Esophagus muscularis mucosa (tissue), 4 donors: Measurements from ENCODE around the gene PSMA3. TPM values are rescaled to one million over a fixed set of nuclear protein-coding genes. Genes with fewer than 3 reads are reported as not detected.

Source experiments
- DNase-seq: peaks from one replicate; pipeline ENCODE4 v3.0.0-alpha.2; 2017; ENCODE audit errors: extremely low spot score
- H3K27ac ChIP-seq, 4 donors: fragments of 200-600 bp; sonication (generic); replicated peaks in 1 of 4; 1 replicate in 3 of 4; 2 replicates in 1 of 4; pipeline ENCODE4 v1.5.1; 2016 to 2019; ENCODE audit warnings: mild to moderate bottlenecking in 1 of 4
- H3K27me3 ChIP-seq, 4 donors: fragments of 200-600 bp; sonication (generic); one replicate each; pipeline versions ENCODE4 v1.5.1 to v1.6.0; 2016 to 2019
- H3K36me3 ChIP-seq, 4 donors: fragments of 200-600 bp; sonication (generic); one replicate each; pipeline ENCODE4 v1.5.1; 2016 to 2019
- H3K4me1 ChIP-seq, 4 donors: fragments of 200-600 bp; sonication (generic); one replicate each; pipeline ENCODE4 v1.5.1; 2016 to 2019
- H3K4me3 ChIP-seq, 4 donors: fragments of 200-600 bp; sonication (generic); 1 replicate in 2 of 4; 2 replicates in 2 of 4; pipeline ENCODE4 v1.5.1; 2016 to 2019; ENCODE audit warnings: mild to moderate bottlenecking in 4 of 4, moderate library complexity in 1 of 4
- H3K9me3 ChIP-seq, 4 donors: fragments of 200-600 bp; sonication (generic); 1 replicate in 3 of 4; 2 replicates in 1 of 4; pipeline ENCODE4 v1.5.1; 2016 to 2019
- EP300 ChIP-seq: sonication (generic); formaldehyde crosslinking; IDR thresholded peaks from one replicate; pipeline ENCODE4 v1.6.1; 2017; ENCODE audit warnings: antibody characterized with exemption
- POLR2A ChIP-seq: fragments of 450-650 bp; IDR thresholded peaks from one replicate; pipeline ENCODE4 v1.6.1; 2017; ENCODE audit warnings: antibody characterized with exemption, moderate library complexity, mild to moderate bottlenecking, low read depth
- POLR2AphosphoS5 ChIP-seq, 2 donors: sonication (generic); formaldehyde crosslinking; IDR thresholded peaks; one replicate each; pipeline ENCODE4 v1.6.1; 2017; ENCODE audit warnings: antibody characterized with exemption in 2 of 2
- WGBS: methylation state at CpG from one replicate; pipeline ENCODE4 v1.1.5; 2018; 5-methylcytosine and 5-hydroxymethylcytosine counted together
- intact Hi-C: fragments of 100-400 bp; cut with DNase I; formaldehyde crosslinking; loops from one replicate; pipeline ENCODE4 v1.15.1; 2023
- total RNA-seq, 4 donors: library from RNA; depleted of rRNA; stranded (reverse); fragments of >200 nt; gene quantifications; one replicate each; pipeline versions ENCODE4 v1.1.0 to v1.2.1, GENCODE V29; 2016
- TF ChIP-seq, protein P1 (sequence below), 3 experiments: fragments of 200-600 bp in 2 of 3; fragments of 450-650 bp in 1 of 3; sonication (generic) in 2 of 3; IDR thresholded peaks; one replicate each; pipeline ENCODE4 v1.5.1; 2017 to 2019; ENCODE audit warnings: antibody characterized with exemption in 3 of 3, mild to moderate bottlenecking in 2 of 3, moderate library complexity in 1 of 3

PSMA3 gene
- total RNA-seq, 4 donors from 2014 or later, result 69.8 to 98.0 (median 84.8) TPM

DNA sequence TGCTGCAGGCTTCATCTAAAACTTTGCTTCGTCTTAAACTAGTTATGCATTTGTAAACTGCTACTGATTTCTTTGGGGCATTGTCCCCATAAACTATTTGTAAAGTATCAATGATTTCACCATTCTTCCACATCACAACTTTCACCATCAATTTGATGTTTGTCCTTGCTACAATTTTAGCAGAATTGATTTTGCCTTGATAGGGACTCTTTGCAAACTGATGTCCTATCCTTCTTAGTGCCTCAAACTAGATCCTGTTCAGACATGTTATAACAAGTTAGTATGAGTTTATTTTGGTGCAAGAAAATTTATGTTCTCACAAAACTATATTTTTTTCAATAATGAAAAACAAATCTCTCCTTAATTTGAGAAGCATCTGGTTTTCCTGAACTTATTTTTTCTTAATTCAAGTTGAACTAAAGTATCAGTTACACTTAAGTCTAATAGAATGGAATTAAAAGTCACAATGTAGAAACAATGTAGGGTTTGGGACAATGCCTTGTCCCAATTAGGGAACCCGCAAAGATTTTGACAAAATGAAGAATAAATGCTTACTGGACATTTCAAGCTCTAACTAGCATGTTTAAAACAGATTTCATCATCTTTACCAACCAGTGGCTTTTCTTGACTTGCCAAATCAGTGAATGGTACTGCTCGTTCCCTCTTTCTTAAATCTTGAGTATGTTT is 43.6 kb downstream of the PSMA3 start:
- no peak overlapping the region for H3K27ac ChIP-seq
- TF ChIP-seq, protein P1, sequence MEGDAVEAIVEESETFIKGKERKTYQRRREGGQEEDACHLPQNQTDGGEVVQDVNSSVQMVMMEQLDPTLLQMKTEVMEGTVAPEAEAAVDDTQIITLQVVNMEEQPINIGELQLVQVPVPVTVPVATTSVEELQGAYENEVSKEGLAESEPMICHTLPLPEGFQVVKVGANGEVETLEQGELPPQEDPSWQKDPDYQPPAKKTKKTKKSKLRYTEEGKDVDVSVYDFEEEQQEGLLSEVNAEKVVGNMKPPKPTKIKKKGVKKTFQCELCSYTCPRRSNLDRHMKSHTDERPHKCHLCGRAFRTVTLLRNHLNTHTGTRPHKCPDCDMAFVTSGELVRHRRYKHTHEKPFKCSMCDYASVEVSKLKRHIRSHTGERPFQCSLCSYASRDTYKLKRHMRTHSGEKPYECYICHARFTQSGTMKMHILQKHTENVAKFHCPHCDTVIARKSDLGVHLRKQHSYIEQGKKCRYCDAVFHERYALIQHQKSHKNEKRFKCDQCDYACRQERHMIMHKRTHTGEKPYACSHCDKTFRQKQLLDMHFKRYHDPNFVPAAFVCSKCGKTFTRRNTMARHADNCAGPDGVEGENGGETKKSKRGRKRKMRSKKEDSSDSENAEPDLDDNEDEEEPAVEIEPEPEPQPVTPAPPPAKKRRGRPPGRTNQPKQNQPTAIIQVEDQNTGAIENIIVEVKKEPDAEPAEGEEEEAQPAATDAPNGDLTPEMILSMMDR (IDR thresholded peaks at IDR 0.05), result no peak
- TF ChIP-seq EP300, result no peak
- TF ChIP-seq POLR2A, result no peak
- no peak for TF ChIP-seq POLR2AphosphoS5 (IDR thresholded peaks at IDR 0.05)
- no peak for DNase-seq
- H3K36me3 ChIP-seq, result peaks cover 27 to 90% (median 62%) of the 10 kb centered on the region in 4 donors
- no peaks in the 10 kb centered on the region for H3K27me3 ChIP-seq
- H3K4me1 ChIP-seq, result peaks cover 30 to 48% (median 44%) of the 10 kb centered on the region in 4 donors
- intact Hi-C loops, result no loop called here
- H3K4me3 ChIP-seq, result no peak overlapping the region
- 88% methylated on average over 3 of the region's 3 CpGs for WGBS
- H3K9me3 ChIP-seq, result no peaks in the 10 kb centered on the region

DNA sequence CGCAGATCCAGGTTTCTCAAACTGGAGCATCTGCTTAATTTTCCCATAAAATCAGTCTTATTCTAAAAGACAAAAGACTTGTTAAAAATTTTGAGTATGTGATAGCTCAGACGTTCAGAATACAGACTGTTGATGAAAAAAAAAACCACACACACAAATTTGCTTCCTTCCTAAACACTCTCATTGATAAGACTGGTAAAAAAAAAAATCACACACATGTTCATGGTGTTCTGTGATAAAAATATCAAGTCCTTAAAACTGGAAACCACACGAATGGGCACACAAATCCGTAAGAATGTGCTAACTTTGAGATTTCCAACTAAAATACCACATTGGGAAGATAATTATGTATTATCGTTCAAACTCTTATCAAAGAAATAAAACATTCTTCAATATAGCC is 47.0 kb downstream of the PSMA3 start:
- TF ChIP-seq POLR2AphosphoS5 (IDR thresholded peaks at IDR 0.05), result no peak
- TF ChIP-seq, protein P1 (IDR thresholded peaks at IDR 0.05), result no peak
- TF ChIP-seq POLR2A, result no peak
- TF ChIP-seq EP300, result no peak
- WGBS, result 70% methylated on average over 5 of the region's 5 CpGs
- intact Hi-C loops, result no loop called here
- Histone ChIP-seq H3K27me3 (no peaks in the 10 kb centered on the region), H3K4me3 (no peak overlapping the region), H3K9me3 (no peaks in the 10 kb centered on the region), H3K36me3 (peaks cover 31 to 85% (median 62%) of the 10 kb centered on the region in 4 donors), H3K4me1 (peaks cover 44 to 73% (median 66%) of the 10 kb centered on the region in 4 donors), H3K27ac (no peak overlapping the region)
- no peak for DNase-seq

DNA sequence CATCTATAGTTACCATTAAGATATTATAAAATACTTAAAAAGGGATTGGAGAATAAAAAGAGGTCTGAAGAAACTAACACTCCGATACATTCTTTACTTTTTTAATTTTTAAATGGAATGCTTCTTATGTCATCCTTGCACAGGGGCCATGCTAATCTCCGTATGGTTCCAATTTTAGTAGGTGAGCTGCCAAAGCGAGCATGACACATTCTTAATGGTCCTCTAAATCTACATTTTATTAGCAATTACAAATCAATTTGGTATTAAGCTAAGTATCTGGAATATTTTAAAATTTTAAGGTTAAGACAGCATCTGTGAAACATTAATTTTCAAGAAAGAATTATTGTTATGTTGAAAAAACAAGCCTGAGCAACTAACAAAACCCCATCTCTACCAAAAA is 47.5 kb downstream of the PSMA3 start:
- WGBS, result 76% methylated on average over 3 of the region's 3 CpGs
- peaks cover 44 to 77% (median 69%) of the 10 kb centered on the region in 4 donors for H3K4me1 ChIP-seq
- no peak overlapping the region for H3K27ac ChIP-seq

DNA sequence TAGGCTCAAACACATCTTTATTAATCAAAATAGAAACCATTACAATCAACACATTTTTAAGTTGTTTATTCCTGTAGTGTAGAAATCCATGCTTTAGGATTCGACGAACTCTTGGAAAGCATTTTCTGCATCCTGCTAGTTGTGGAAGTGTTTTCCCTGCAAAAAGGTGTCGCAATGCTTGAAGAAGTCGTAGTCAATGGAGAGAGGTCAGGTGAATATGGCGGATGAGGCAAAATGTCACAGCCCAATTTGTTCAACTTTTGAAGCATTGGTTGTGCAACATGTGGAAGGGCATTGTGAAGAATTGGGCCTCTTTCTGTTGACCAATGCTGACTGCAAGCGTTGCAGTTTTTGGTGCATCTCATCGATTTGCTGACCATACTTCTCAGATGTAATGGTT is 49.6 kb downstream of the PSMA3 start:
- intact Hi-C loops, result no loop called here
- no peak for TF ChIP-seq POLR2AphosphoS5 (IDR thresholded peaks at IDR 0.05)
- TF ChIP-seq POLR2A, result no peak
- TF ChIP-seq EP300, result no peak
- TF ChIP-seq, protein P1 (IDR thresholded peaks at IDR 0.05), result no peak
- H3K4me3 ChIP-seq, result no peak overlapping the region
- no peak overlapping the region for H3K27ac ChIP-seq
- H3K36me3 ChIP-seq, result peaks cover 31 to 67% (median 51%) of the 10 kb centered on the region in 4 donors
- no peaks in the 10 kb centered on the region for H3K9me3 ChIP-seq
- no peaks in the 10 kb centered on the region for H3K27me3 ChIP-seq
- DNase-seq, result no peak
- WGBS, result 93% methylated on average over 7 of the region's 7 CpGs
- peaks cover 43 to 69% (median 65%) of the 10 kb centered on the region in 4 donors for H3K4me1 ChIP-seq

More for the DNA sequence above, 47.5 kb downstream of the PSMA3 start:
- H3K4me3 ChIP-seq, result no peak overlapping the region
- peaks cover 31 to 80% (median 59%) of the 10 kb centered on the region in 4 donors for H3K36me3 ChIP-seq
- no peak for DNase-seq
- no peaks in the 10 kb centered on the region for H3K9me3 ChIP-seq
- intact Hi-C loops, result no loop called here
- H3K27me3 ChIP-seq, result no peaks in the 10 kb centered on the region
- TF ChIP-seq POLR2AphosphoS5 (IDR thresholded peaks at IDR 0.05), result no peak
- no peak for TF ChIP-seq EP300
- TF ChIP-seq, protein P1 (IDR thresholded peaks at IDR 0.05), result no peak
- no peak for TF ChIP-seq POLR2A
